ENCODE results near the gene LAIR2. TPM values are rescaled to one million over a fixed set of nuclear protein-coding genes. Genes with fewer than 3 reads are reported as not detected.
"Not testable (repeated sequence)": the region's sequence is repeated elsewhere in the genome, so short reads cannot be mapped to it uniquely, and the experiment has no call there.

LAIR2 gene
- total RNA-seq, 2 donors from 2014 or later = not detected

DNA sequence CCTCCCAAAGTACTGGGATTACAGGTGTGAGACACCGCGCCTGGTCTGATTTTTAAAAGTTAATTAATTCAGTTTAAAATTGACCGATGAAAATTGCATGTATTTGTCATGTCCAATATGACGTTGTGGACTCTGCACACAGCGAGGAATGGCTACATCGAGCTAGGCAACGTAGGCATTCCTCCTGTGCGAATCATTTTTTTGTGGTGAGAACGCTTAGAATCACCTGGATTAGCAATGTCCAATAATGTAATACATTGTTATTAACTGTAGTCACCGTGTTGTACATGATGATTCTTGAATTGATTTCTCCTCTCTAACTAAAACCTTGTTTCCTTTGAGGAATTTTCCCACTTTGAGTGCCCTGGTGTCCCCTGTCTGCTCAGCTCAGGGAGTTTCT, 3.4 kb downstream of the LAIR2 start:
- Histone ChIP-seq H3K4me3 (no peak overlapping the region), H3K27ac (no peak overlapping the region), H3K36me3 (no peaks in the 10 kb centered on the region), H3K9me3 (no peaks in the 10 kb centered on the region), H3K27me3 (replicated peaks; ENCODE audit: insufficient read depth) (no peaks in the 10 kb centered on the region), H3K4me1 (replicated peaks) (no peaks in the 10 kb centered on the region)
- intact Hi-C loops (cut with DNase I) = no loop called here
- WGBS = 72% methylated on average over 10 of the region's 10 CpGs
- no peak for DNase-seq (ENCODE audit: low spot score)
- no peak for TF ChIP-seq POLR2A (IDR thresholded peaks at IDR 0.05)

DNA sequence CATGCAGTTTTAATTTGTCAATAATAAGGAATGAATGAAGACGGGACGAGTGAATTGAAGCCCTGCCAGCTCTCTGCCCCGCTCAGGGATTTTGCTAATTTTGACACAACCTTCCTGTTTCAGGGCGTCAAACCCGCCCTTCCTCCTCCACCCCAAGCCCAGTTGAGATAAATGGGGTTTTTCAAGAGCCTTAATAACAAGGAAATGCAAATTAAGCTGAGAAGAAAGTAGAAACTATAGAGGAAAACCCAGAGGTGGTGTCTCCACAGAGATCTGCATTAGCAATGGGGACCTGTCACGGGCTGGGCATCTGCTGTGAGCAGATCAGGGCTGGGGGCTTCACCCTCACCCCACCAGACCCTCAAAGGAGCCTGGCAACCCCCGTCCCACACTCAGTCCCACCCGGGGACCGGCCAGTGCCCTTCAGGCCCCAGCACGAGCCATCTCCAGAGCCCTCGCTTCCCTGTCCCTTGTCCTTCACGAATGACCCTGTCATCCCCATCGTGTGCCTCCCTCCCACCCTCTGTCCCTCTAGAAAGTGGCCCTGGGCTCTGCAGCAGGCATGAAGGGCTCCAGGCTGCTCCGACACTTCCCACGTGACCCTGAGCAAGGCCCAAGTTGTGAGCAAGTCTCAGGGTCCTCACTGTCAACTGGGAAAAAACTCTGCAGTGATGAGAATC, 4.5 kb downstream of the LAIR2 start:
- DNase-seq (ENCODE audit: low spot score); H3K36me3 ChIP-seq; H3K27ac ChIP-seq; H3K27me3 ChIP-seq (replicated peaks; ENCODE audit: insufficient read depth); H3K4me3 ChIP-seq; H3K9me3 ChIP-seq; H3K4me1 ChIP-seq (replicated peaks); intact Hi-C loops (cut with DNase I): not testable (repeated sequence)
- whole genome bisulfite sequencing = 72% methylated on average over 10 of the region's 15 CpGs

- 53% methylated on average over 12 of the region's 12 CpGs for WGBS
- intact Hi-C loops (cut with DNase I) = no loop called here
- Histone ChIP-seq H3K27me3 (replicated peaks; ENCODE audit: insufficient read depth) (no peaks in the 10 kb centered on the region), H3K9me3 (no peaks in the 10 kb centered on the region), H3K4me3 (no peak overlapping the region), H3K4me1 (replicated peaks) (no peaks in the 10 kb centered on the region), H3K27ac (no peak overlapping the region), H3K36me3 (no peaks in the 10 kb centered on the region)
- TF ChIP-seq POLR2A (IDR thresholded peaks at IDR 0.05) (no peak), POLR2AphosphoS5 (IDR thresholded peaks at IDR 0.05) (no peak)
- TF ChIP-seq, protein P1, sequence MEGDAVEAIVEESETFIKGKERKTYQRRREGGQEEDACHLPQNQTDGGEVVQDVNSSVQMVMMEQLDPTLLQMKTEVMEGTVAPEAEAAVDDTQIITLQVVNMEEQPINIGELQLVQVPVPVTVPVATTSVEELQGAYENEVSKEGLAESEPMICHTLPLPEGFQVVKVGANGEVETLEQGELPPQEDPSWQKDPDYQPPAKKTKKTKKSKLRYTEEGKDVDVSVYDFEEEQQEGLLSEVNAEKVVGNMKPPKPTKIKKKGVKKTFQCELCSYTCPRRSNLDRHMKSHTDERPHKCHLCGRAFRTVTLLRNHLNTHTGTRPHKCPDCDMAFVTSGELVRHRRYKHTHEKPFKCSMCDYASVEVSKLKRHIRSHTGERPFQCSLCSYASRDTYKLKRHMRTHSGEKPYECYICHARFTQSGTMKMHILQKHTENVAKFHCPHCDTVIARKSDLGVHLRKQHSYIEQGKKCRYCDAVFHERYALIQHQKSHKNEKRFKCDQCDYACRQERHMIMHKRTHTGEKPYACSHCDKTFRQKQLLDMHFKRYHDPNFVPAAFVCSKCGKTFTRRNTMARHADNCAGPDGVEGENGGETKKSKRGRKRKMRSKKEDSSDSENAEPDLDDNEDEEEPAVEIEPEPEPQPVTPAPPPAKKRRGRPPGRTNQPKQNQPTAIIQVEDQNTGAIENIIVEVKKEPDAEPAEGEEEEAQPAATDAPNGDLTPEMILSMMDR (IDR thresholded peaks at IDR 0.05) = no peak
- DNase-seq (ENCODE audit: low spot score) = no peak
These were observed 5.2 kb downstream of the LAIR2 start for GRCh38 chr19:54507824-54508223.

GRCh38 chr19:54508487-54508886, 5.9 kb downstream of the LAIR2 start:
- WGBS = no CpG with 5 or more reads among the region's 3 CpGs

DNA sequence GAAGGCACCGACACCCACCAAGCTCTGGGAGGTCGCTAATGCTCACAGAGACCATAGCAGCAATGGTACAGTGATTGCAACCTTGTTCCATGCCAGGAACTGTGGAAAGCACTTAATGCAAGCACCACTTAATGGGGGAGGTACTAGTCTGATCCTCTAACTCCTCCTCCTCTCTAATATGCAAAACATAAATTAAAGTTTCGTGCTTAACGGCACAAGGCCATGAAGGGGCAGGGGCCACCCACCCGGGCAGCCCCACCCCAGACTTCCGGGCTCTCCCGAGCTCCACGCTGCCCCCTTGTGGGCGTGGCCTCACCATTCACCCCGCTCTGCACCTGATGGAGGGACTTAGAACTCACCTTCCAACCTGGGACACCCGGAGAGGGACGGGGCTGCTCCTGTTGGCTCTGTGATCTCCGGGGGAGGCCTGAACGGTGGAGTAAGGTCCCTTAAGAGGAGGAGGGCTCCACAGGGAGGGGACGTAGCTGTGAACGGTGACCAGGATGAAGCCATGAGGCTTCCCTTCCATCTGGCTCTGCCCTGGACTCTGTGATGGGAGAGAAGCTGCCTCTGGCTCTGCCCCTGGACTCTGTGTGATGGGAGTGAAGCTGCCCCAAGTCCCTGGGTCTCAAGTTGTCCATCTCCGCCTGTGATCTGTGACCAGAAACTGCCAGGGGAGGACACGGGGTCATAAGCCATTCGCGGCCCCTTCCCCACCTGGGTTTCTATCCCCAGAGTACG, 6.7 kb downstream of the LAIR2 start:
- H3K27me3 ChIP-seq (replicated peaks; ENCODE audit: insufficient read depth); H3K36me3 ChIP-seq; H3K4me1 ChIP-seq (replicated peaks); DNase-seq (ENCODE audit: low spot score); intact Hi-C loops (cut with DNase I); H3K27ac ChIP-seq; H3K4me3 ChIP-seq; H3K9me3 ChIP-seq: not testable (repeated sequence)
- WGBS = 33% methylated on average over 2 of the region's 21 CpGs

More at GRCh38 chr19:54508487-54508886, 5.9 kb downstream of the LAIR2 start:
- H3K4me1 ChIP-seq (replicated peaks); H3K27ac ChIP-seq; H3K27me3 ChIP-seq (replicated peaks; ENCODE audit: insufficient read depth); DNase-seq (ENCODE audit: low spot score); H3K9me3 ChIP-seq; H3K4me3 ChIP-seq; intact Hi-C loops (cut with DNase I); H3K36me3 ChIP-seq: not testable (repeated sequence)

DNA sequence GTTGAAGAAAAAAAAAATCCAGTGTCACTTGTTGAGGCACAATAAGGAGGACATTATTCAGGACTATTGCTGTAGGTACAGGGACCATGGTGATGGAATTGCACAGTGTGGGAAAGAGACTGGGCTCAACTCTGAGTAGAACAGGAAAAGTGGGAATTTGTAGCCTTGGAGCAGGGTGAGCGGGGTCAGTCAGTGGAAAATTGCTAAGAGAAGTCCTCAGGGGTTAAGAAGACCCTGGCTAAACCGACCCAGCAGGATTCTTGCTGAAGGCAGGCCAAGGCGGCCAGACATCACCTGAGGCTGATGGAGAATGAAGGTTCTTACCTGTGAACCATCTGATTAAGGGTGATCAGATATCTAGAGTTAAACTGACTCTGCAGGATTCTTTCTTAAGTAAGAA, 12.5 kb downstream of the LAIR2 start:
- DNase-seq (ENCODE audit: low spot score) = no peak
- intact Hi-C loops (cut with DNase I) = no loop called here
- Histone ChIP-seq H3K27me3 (replicated peaks; ENCODE audit: insufficient read depth) (no peaks in the 10 kb centered on the region), H3K9me3 (no peaks in the 10 kb centered on the region), H3K27ac (no peak overlapping the region), H3K4me1 (replicated peaks) (no peaks in the 10 kb centered on the region), H3K4me3 (no peak overlapping the region), H3K36me3 (no peaks in the 10 kb centered on the region)
- WGBS = 72% methylated on average over 3 of the region's 3 CpGs
- TF ChIP-seq, protein P1 (IDR thresholded peaks at IDR 0.05) = no peak
- TF ChIP-seq POLR2A (IDR thresholded peaks at IDR 0.05) (no peak), POLR2AphosphoS5 (IDR thresholded peaks at IDR 0.05) (no peak)

GRCh38 chr19:54517483-54517882, 14.9 kb downstream of the LAIR2 start:
- TF ChIP-seq POLR2AphosphoS5 (IDR thresholded peaks at IDR 0.05) (no peak), POLR2A (IDR thresholded peaks at IDR 0.05) (no peak)
- TF ChIP-seq, protein P1 (IDR thresholded peaks at IDR 0.05) = no peak
- no peaks in the 10 kb centered on the region for H3K9me3 ChIP-seq
- no peak overlapping the region for H3K27ac ChIP-seq
- peak; percentile 30 for DNase-seq (ENCODE audit: low spot score)
- H3K36me3 ChIP-seq = no peaks in the 10 kb centered on the region
- H3K4me3 ChIP-seq = no peak overlapping the region
- H3K4me1 ChIP-seq (replicated peaks) = no peaks in the 10 kb centered on the region
- intact Hi-C loops (cut with DNase I) = no loop called here
- no peaks in the 10 kb centered on the region for H3K27me3 ChIP-seq (replicated peaks; ENCODE audit: insufficient read depth)
- WGBS = 1% methylated on average over 4 of the region's 4 CpGs
